NB4 (cell line): Measurements from ENCODE around the gene NRXN3.

ENCODE experiments used
- MYC ChIP-seq: IDR thresholded peaks from 2 replicates; pipeline ENCODE4 v1.6.1; 2011; ENCODE audit warnings: low read depth, low read length
- POLR2A ChIP-seq: IDR thresholded peaks from 2 replicates; pipeline ENCODE4 v1.6.1; 2011; ENCODE audit warnings: mild to moderate bottlenecking; ENCODE audit not compliant: insufficient read length; ENCODE audit errors: extremely low read depth
- TF ChIP-seq, protein P1 (sequence below): IDR thresholded peaks from one replicate; pipeline ENCODE4 v1.5.1; 2012; ENCODE audit warnings: low read depth, low read length

DNA sequence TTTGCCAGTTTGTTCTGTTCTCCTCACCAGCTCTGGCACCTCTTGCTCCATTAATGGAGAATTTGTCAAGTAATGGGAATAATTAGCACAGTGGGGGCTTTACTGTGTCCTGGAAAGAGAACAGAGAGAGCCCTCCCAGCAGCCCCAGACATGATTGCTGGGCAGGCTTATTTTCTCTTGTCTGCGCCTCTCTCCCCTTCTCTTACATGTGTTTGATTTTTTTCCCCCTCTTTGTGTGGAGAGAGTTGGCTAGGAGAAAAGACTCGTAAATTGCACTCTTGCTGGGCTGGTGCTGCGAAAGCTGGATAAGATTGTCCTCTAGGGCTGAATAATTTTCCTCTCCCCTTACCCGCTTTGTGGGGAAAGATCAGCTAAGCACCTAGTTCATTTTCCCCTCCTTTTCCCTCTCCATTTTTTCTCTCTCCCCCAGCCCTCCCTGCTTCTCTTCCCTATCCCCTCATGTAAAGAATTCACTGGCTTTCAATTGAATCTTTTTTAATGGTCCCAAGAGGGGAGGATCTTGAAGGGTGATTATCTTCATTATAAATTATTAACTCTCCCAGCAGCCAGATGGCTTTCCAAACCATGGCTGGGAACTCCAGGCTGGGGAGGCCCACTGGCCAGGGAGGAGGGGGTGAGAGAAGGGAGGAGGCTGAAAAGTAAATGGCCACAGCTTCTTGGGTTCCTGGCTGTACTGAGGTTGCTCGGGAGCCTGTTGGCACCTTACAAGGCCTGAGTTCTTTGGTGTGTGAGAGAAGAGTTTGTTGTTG lies 62.2 kb downstream of the NRXN3 start:
- TF ChIP-seq, protein P1, sequence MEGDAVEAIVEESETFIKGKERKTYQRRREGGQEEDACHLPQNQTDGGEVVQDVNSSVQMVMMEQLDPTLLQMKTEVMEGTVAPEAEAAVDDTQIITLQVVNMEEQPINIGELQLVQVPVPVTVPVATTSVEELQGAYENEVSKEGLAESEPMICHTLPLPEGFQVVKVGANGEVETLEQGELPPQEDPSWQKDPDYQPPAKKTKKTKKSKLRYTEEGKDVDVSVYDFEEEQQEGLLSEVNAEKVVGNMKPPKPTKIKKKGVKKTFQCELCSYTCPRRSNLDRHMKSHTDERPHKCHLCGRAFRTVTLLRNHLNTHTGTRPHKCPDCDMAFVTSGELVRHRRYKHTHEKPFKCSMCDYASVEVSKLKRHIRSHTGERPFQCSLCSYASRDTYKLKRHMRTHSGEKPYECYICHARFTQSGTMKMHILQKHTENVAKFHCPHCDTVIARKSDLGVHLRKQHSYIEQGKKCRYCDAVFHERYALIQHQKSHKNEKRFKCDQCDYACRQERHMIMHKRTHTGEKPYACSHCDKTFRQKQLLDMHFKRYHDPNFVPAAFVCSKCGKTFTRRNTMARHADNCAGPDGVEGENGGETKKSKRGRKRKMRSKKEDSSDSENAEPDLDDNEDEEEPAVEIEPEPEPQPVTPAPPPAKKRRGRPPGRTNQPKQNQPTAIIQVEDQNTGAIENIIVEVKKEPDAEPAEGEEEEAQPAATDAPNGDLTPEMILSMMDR = no peak
- TF ChIP-seq MYC (no peak), POLR2A (no peak)
